Measurements from ENCODE around the gene OR6S1.
"Not testable (repeated sequence)": the region's sequence is repeated elsewhere in the genome, so short reads cannot be mapped to it uniquely, and the experiment has no call there.

Gene OR6S1

DNA sequence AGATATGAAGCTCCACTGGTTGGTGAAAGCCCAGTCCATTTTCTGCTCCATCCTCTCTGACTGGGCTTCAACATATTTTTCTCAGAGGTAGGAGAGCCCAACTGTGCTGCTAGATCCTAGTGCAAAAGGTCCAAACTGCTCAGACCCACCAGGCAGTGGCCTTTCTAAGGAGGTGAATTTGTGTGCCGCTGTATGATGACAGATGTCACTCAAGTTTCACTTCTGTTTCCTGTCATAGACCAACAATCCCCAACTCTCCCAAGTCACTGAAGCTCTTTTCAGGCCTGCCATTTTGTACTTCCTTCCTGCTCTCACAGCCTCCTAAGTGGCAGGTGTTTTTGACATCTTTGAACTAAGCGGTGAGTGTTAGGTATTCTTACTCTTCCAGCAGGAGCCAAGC lies 26.5 kb upstream of the OR6S1 start:
- DNase-seq = no peak

DNA sequence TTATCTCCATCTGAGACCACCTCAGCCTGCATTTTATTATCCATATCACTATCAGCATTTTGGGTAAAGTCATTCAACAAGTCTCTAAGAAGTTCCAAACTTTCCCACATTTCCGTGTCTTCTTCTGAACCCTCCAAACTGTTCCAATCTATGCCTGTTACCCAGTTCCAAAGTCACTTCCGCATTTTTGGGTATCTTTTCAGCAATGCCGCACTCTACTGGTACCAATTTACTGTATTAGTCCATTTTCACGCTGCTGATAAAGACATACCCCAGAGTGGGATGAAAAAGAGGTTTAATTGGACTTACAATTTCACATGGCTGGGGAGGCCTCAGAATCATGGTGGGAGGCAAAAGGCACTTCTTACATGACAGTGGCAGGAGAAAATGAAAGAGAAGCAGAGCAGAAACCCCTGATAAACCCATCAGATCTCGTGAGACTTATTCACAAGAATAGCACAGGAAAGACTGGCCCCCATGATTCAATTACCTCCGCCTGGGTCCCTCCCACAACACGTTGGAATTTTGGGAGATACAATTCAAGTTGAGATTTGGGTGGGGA lies 25.0 kb upstream of the OR6S1 start:
- DNase-seq = not testable (repeated sequence)

DNA sequence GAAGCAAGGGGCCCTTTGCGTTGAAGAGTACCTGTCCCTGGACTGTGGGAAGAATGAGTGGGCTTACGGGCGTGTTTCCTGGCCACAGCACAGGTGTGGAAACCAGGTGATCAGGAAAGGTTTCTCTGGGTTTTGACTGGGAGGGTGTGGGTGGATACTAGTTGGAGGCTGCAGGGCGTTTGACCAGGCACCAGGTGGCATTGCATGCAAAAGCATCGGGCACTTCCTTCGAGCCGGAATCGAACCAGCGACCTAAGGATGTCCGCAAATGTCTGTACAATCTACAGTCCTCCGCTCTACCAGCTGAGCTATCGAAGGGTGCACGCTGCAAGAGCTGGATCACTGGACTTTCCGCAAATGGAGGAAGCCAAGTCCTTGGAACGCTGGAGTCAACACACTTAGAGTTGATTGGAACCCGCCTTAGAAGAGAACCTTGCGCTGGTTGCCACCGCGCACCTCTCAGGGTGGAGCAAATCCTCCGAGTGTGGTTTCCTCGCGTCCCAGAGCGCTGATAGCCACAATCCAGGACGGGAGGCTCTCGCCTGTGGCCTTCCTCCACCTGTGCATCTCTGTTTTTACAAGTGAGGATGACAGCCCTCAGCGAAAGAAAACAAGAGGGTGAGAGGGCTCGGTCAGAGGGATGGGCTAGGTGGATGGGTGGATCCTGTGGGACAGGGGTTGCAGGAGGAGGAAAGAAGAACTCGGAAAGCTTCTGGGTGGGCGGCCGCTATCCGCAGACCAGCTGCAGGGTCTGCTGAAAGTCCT lies 21.7 kb upstream of the OR6S1 start:
- peak; percentile 81 for DNase-seq

DNA sequence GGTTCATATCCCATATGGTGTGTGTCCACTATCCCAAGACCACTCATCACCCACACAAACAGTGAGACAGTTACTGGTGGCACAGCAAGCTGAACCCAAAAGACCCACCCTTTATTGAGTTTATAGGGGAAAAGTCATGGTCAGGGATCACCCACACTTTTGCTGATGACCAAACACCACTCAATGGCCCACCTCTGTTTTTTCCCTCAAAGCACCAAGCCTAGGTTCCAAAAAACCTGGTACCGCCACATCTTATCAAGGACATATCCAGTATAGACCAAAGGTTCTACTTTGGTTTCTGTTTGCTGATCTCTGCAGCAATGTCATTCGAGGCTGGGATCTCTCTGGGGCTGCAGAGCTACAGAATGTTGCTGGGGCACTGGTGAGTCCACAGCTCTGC lies 19.7 kb upstream of the OR6S1 start:
- no peak for DNase-seq

DNA sequence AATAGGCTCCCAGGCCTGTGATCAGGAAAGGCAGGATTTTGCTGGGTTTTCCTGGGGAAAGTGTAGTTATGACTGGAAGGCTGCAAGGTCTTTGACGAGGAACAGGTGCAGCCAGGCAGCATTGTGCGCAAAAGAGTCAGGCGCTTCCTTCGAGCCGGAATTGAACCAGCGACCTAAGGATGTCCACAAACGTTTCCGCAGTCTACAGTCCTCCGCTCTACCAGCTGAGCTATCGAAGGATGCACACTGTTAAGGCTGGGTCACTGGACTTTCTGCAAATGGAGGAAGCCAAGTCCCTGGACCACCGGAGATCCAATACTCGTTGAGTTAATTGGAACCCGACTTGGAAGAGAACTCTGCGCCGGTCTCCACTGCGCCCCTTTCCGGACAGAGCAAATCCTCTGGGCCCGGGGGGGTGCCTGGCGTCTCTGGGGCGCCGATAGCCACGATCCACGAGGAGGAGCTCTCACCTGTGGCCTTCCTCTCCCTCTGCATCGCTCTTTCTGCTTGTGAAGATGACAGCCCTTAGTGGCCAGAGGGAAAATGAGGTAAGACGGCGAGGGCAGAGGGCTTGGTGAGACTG lies 18.4 kb upstream of the OR6S1 start:
- no peak for DNase-seq

DNA sequence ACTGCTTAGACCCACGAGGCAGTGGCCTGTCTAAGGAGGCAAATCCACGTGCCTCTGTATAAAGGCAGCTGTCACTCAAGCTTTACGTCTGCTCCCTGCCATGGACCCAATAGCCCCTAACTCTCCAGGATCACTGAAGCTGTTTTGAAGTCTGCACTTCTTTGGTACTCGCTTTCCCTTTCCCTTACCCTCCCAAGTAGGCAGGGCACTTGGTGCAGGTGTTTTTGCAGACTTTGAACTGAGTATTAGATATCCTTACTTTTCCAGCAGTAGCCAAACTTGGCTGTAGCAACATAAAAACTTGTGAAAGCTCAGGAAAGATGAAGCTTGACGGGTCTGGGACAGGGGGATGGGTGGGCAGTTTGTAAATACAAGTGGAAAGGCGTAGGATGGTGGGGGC lies 17.8 kb upstream of the OR6S1 start:
- DNase-seq = no peak

DNA sequence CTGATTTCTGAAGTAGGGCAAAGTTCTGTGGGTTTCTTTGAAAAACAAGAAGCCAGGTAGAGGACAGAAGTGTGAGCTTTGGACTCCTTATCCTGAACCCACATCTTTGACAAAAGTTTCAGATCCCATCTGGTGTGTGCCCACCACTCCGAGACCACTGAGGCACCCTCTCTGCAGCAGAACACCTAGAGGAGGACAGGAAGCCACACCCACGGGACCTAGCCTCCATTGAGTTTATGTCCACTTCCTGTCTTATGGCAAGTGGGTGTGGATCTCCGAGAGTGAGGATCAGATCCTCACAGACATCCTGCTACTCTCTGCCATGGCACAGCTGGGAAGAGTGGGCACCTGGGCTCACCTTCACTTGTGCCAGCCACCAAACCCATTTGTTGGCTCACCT lies 16.8 kb upstream of the OR6S1 start:
- DNase-seq = no peak

DNA sequence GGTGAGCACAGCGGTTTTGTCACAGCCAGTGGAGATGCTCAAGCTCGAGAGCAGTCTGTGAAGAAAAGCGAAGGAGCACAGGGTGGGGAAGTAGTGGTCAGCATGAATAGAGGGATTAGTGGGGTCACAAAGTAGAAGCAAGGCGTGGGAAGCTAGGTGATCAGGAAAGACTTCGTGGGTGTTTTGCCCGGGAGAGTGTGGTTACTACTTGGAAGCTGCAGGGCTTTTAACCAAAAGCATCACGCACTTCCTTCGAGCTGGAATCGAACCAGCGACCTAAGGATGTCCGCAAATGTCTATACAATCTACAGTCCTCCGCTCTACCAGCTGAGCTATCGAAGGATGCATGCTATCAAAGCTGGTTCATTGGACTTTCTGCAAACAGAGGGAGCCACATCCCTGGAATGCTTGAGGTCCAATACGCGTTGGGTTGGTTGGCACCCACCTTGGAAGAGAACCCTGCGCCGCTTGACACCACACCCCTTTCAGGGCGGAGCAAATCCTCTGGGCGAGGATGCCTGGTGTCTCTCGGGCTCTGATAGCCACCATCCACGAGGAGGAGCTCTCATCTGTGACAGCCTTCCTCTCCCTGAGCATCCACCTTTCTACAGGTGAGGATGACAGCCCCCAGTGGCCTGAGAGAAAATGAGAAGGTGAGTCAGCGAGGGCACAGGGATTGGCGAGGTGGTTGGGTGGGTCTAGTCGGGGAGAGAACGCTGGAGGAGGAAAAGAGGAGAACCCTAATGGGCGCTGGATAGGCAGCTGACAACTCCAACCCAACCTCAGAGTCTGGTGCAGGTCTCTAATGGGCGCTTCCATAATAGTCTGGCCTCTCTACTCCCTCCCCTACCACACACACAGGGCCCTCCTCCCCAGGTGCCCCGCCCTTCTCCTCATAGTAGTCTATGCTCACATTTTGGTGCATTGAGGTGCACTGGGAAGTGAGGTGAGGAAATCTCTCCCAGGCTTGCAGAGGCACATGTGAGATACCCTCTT lies 16.0 kb upstream of the OR6S1 start:
- DNase-seq = no peak

DNA sequence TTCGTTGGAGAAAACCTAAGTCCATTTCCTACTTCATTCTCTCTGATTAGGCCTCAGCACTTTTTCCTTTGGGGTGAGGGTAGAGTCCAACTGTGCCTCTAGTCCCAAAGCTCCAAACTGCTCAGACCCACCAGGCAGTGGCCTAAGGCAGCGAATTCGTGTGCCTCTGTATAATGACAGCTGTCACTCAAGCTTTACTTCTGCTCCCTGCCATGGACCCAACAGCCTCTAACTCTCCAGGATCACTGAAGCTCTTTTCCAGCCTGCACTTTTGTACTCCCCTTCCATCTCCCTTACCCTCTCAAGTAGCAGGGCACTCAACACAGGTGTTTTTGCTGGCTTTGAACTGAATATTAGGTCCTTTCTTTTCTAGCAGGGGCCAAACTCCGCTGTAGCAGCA lies 14.8 kb upstream of the OR6S1 start:
- no peak for DNase-seq

DNA sequence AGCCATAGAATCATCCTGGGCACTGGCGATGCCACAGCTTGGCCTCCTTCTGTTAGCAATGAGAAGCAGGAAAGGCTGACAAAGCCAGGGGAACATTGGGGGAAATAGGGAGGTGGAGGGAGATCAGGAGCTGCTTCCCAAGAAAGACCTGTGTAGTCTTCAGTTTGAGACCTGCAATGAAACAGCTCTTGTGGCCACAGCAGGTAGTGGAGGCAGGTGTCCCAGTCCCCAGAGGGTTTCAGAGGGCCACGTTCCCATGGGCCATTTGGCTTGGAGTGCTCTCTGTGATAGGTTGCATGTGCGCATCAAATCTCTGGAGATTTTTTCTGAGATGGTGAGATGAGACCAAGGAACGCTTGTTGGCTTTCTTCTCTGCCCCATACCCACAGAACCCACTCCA lies 14.4 kb upstream of the OR6S1 start:
- no peak for DNase-seq

DNA sequence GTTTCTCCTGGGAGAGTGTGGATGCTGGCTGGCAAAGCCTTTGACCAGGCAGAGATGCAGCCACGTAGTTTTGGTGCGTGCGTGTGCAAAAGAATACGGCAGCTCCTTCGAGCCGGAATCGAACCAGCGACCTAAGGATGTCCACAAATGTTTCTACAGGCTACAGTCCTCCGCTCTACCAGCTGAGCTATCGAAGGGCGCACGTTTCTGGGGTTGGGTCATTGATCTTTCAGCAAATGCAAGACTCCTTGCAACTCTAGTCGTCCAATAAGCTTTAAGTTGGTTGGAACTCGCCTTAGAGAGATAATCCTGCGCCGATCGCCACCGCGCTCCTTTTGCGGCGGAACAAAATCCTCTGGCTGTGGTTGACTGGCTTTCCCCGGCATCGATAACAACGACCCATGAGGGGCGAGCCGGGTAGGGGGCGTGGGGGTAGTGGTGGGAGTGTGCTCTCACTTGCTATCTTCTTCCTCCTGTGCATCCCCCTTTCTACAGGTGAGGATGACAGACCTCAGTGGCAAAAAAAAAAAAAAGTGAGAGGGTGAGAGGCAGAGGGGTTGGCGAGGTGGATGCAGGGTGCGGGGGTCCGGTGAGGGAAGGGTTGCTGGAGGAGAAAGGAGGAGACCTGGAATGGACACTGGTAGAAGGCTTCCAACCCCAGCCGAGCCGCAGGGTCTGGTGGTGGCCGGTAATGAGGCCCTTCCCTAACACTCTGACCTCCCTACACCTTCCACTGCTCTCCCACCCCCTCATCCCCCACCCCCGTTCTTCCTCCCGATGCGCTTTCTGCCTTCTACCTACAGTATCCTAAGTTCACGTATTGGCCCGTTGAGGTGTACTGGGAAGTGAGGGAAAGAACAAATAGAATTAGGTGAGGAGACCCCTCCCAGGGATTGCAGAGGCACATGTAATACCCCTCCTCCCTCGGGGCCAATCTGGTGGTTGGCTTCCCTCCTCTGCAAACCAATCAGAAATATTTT lies 11.8 kb upstream of the OR6S1 start:
- DNase-seq = no peak

DNA sequence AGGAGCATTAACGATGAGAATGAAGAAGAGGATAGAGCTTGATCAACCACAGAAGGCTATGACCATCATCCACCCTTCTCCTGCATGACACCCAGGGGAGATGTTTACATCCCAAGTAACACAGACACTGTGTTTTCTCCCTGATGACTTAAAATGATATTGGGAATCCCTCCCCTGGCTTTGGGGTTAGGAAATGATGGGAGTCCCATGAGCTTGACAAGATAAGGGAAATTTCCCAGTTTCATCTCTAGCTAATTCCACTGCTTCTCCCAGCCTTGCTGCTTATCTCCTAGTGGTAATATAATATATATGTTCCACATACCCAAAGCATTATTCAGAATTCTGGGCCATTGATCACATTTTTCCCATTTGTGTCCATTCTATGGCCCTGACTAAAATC lies 4.0 kb upstream of the OR6S1 start:
- no peak for DNase-seq

DNA sequence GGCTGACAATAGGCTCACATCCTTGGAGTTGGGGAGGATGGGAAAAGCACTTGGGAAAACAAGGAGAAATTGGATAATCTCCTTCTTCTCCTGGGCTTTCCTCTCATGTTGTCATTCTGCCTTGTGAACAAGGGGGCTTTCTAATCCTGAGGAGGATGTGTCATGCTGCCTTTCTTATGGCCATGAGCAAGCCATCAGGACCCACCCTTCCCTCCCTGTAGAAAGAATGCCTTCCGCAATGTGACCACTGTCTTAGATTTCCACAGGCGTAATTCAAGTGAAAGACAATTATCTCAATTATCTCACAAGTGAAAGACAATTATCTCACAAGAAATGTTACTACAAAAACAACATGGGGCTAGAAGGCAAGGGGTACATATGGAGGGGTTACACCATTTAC lies 3.0 kb upstream of the OR6S1 start:
- DNase-seq = no peak

DNA sequence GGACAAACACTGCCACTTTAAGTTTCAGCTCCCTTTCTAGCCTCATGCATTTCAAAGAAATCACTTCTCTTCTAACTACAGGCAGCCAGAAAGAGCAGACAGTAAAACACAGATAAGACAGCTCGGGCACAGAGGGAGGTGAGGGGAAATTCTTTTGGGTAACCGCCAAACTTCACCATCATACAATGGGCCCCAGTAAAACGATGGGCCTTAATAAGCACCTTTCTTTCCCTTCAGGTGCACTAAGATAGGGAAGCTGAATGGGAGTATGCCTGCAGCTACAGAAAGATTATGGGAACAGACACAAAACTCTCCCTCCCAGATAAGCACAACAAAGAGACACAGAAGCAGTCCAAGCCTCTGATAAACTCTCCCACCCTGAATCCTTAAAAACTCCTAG lies 1.3 kb upstream of the OR6S1 start:
- DNase-seq = not testable (repeated sequence)

DNA sequence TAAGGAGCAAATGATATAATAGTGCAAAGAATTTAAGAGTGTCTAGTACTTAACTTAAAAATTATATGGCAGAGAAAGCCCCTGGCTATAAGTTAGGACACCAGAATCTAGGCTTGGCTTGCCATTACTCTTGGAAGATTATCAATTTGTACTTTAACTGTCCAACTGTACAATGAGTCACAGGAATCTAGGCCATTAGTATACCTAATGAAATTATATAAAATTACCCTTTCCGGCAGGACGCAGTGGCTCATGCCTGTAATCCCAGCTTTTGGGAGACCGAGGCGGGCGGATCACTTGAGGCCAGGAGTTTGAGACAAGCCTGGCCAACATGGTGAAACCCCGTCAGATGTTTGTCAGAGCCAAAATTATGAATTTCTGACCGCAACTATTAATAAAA lies 691 bp upstream of the OR6S1 start:
- no peak for DNase-seq

DNA sequence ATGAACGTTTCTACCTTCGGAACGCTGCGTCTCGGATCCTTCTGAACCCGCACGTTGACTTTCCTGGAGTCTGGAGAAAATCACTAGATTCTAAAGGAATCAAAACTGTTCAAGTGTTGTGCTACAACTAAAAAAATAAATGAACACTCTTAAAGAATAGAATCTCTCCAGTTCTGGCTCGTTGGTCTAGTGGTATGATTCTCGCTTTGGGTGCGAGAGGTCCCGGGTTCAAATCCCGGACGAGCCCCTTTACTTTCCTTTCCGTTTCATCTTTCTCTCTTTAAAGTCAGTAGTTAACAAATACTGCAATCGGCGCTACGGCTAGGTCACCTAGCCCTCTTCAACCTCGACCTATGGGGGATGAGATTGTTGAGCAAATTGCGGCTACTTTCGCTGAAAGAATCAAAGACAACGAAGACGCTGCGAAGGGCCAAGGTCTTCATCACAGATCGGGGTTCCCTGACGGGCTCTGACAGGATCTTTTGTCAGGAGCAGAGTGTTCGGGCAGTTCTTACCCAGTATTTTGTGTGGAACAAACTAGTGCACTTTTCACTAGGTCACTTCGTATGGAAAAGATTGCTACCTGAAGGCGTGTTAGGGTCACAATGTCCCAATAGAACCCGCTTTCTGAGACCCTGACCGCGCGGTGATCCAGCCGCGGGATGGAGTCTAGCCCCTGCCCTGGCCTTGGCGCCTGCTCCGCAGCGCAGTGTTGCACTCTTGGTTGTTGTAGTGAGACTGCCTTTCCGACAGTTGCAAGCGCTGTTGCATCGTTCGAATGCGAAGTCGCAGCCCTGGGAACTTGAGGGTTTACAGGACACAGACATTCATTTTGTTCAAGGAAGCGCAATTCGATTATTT lies 8.4 kb downstream of the OR6S1 start:
- DNase-seq = peak; percentile 72

DNA sequence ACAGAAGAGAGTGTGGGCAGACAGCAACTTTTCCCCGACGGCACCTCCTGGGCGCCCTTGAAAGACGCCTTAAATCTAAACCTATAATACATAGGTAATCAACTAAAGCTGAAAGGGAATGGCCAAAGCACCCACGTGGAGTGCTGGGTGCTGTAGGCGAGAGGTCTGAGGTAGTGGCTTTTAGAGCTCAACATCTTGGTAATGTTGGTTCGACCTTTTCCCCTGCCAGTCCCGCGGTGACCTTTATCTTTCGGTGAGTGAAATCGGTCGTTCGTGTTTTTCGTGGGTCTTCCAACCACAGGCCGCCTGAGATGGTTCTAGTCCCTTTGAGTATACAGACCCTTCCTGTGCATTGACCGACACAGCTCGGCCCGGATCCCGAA lies 9.1 kb downstream of the OR6S1 start:
- DNase-seq = no peak

DNA sequence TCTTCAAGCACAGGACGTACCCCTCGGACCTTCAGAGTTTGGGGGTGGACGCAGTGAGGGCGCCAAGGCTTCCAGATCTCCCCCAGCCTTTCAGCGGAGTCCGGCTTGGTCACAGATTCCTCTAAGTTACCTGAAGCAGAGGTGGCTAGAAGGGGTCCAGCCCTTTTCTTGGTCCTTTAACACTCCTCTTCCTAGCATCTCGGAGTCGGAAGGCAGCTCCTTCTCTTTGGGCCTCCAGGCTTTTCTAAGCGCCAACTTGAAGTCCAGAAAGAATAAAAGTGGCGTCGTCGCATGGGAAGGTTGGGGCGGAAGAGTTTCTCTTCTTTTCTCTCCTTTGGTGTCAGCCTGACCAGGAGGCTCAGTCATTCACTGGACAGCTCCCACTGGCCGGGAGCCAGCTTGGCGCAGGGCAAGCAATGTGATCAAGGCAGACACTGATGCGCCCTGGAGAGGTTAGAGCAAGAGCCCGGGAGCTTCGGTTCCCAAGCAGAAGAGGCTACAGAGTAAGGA lies 9.6 kb downstream of the OR6S1 start:
- no peak for DNase-seq

DNA sequence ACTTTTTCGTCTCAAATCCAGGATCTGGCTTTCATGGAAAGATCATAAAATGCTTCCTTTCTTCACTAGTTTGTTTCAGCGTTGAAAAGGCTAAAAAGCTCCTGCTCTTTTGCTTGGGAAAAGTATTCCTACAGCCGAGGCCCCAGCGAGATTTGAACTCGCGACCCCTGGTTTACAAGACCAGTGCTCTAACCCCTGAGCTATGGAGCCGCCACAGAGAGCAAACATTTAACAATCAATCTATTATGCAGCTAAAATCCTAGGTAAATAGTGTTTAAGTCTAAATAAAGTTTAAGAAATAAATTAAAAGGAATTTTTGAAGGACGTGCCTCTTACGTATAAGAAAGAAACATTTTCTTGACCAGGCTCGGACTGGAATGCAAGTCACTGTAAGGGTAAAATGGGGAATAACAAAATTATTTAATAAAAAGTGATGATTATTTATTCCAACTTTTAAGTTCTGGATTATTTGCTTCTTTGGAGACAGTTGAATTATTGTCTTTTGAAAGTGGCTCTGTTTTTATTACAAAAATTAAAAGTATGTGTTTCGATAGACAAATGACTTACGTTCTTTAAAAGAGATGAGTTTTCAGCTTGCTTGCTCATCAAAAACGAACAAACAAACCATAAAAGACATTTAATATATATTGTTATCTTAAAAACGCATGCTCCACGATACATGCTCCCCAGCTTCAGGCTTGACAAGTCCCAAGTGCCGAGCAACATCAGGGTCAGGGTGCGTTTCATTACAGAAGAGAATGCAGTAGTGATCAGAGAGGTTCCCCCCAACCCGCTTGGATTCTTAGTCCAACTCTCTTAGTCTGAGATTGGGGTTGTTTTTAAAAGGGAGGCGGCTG lies 10.2 kb downstream of the OR6S1 start:
- DNase-seq = peak; percentile 49
